SK-N-SH (cell line): ENCODE data around the gene PPIB.
"Not testable (repeated sequence)": the region's sequence is repeated elsewhere in the genome, so short reads cannot be mapped to it uniquely, and the experiment has no call there.

Experiments
- CTCF ChIP-seq: fragments of 200-600 bp; sonication (generic); IDR thresholded peaks from 2 replicates; pipeline ENCODE4 v1.6.1; 2017; ENCODE audit warnings: antibody characterized with exemption, mild to moderate bottlenecking, moderate library complexity
- FOSL2 ChIP-seq: IDR thresholded peaks from 2 replicates; pipeline ENCODE4 v1.4.0; 2012; ENCODE audit warnings: low read depth, mild to moderate bottlenecking, moderate library complexity, borderline replicate concordance
- FOXM1 ChIP-seq: IDR thresholded peaks from 2 replicates; pipeline ENCODE4 v1.4.0; 2012; ENCODE audit warnings: low read depth, mild to moderate bottlenecking
- JUND ChIP-seq: IDR thresholded peaks from 2 replicates; pipeline ENCODE4 v1.4.0; 2012
- YY1 ChIP-seq: IDR thresholded peaks from 2 replicates; pipeline ENCODE4 v1.4.0; 2012; ENCODE audit warnings: low read depth, mild to moderate bottlenecking
- TF ChIP-seq, protein P1 (sequence below): IDR thresholded peaks from 2 replicates; pipeline ENCODE4 v1.4.0; 2012; ENCODE audit warnings: low read depth
- TF ChIP-seq, protein P2 (sequence below): IDR thresholded peaks from 2 replicates; pipeline ENCODE4 v1.4.0; 2012; ENCODE audit warnings: low read depth, borderline replicate concordance

GRCh38 chr15:64110108-64110701 is 52.6 kb downstream of the PPIB start:
- TF ChIP-seq FOXM1, CTCF, JUND, YY1, FOSL2: not testable (repeated sequence)
- TF ChIP-seq, protein P1, sequence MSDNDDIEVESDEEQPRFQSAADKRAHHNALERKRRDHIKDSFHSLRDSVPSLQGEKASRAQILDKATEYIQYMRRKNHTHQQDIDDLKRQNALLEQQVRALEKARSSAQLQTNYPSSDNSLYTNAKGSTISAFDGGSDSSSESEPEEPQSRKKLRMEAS: not testable (repeated sequence)
- TF ChIP-seq, protein P2, sequence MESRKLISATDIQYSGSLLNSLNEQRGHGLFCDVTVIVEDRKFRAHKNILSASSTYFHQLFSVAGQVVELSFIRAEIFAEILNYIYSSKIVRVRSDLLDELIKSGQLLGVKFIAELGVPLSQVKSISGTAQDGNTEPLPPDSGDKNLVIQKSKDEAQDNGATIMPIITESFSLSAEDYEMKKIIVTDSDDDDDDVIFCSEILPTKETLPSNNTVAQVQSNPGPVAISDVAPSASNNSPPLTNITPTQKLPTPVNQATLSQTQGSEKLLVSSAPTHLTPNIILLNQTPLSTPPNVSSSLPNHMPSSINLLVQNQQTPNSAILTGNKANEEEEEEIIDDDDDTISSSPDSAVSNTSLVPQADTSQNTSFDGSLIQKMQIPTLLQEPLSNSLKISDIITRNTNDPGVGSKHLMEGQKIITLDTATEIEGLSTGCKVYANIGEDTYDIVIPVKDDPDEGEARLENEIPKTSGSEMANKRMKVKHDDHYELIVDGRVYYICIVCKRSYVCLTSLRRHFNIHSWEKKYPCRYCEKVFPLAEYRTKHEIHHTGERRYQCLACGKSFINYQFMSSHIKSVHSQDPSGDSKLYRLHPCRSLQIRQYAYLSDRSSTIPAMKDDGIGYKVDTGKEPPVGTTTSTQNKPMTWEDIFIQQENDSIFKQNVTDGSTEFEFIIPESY: not testable (repeated sequence)
